ENCODE results near the gene XPR1.

DNA sequence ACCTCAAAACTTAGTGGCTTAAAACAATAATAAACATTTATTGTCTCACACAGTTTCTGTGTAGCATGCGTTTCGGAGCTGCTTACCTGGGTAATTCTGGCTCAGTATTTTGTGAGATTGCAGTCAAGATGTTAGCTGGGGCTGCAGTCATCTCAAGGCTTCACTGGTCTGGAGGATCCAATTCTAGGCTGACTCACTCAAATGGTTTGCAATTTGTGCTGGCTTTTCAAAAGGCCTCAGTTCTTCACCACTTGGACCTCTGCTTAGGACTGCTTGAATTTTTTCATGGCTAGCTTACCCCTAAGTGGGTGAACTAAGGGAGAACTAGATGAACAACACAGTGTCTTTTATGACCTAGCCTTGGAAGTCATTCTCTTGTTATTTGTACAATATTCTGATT, 21.0 kb downstream of the XPR1 start:
- TF ChIP-seq CTCF (IDR thresholded peaks at IDR 0.05) (no peak), POLR2A (IDR thresholded peaks at IDR 0.05) (no peak)
